ENCODE data around the gene CLRN3. TPM values are rescaled to one million over a fixed set of nuclear protein-coding genes. Genes with fewer than 3 reads are reported as not detected.
A peak's percentile ranks its signal among the peaks of the same experiment; 100 is the strongest.

The CLRN3 gene
- total RNA-seq, 1 donor from 2014 or later: not detected

DNA sequence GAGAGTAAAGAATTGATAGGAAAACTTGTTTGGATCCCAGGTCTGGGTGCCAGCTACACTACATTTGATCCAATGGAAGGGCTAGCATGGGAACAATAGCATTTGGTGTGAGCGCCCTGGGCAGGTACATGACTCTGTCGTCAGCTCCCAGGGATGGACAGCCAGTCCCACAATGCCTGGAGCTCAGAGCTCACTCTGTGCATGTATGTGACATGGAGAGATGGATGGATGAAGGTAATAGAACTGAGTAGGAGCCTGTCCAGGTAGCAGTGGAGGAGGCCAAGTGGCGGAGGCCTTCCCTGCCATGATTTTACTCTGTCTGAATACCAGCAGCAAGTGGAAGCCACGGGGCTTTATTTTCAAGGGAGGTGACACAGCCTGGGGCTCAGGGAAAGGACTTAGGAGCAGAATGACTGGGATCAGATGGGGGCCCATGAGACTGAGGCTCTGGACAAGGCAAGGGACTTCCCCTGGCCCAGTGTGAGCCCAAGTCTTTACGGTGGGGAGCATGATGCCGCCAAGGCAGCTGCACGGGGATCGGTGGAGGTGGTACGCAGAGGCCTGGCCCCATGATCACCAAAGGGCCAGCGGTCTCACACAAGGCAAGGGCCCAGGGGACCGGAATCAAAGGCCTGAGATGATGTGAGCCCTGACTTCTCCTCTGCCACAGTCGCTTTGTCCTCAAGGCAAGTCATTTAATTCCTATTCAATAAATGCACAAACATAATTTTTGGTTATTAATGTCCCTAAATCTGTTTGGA, 20.0 kb upstream of the CLRN3 start:
- intact Hi-C loops (cut with micrococcal nuclease): no loop called here
- no peaks in the 10 kb centered on the region for H3K4me1 Mint-ChIP-seq (ENCODE audit: low read depth)
- peaks cover 15% of the 10 kb centered on the region for H3K27me3 Mint-ChIP-seq (ENCODE audit: low read depth)
- H3K27ac Mint-ChIP-seq: no peak overlapping the region
- no peak overlapping the region for H3K4me3 Mint-ChIP-seq (ENCODE audit: low read depth)
- no peaks in the 10 kb centered on the region for H3K9me3 Mint-ChIP-seq
- no peak for DNase-seq (ENCODE audit: low spot score)
- no peaks in the 10 kb centered on the region for H3K36me3 Mint-ChIP-seq (ENCODE audit: low read depth)

DNA sequence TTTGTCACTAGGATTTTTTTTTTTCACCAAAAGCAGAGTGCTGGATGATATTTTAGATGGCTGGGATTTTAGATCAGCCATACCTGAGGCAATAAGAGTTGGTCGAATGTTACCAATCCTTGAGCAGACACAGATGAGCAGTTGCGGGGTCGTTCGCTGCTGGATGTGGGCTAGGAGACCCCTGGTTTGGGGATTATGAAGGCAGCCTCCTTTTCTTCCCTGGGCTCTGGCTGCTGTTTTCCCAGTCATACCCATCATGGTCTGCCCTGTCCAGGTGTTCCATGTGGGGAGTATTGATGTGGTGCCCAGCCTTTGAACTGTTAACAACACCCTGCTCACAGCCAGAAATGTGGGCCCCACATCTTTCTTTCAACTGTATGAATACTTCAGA, 19.1 kb upstream of the CLRN3 start:
- intact Hi-C loops (cut with micrococcal nuclease): no loop called here
- Mint-ChIP-seq H3K4me3 (ENCODE audit: low read depth) (no peak overlapping the region), H3K4me1 (ENCODE audit: low read depth) (no peaks in the 10 kb centered on the region), H3K36me3 (ENCODE audit: low read depth) (no peaks in the 10 kb centered on the region), H3K27me3 (ENCODE audit: low read depth) (peaks cover 15% of the 10 kb centered on the region), H3K27ac (no peak overlapping the region), H3K9me3 (no peaks in the 10 kb centered on the region)
- DNase-seq (ENCODE audit: low spot score): no peak

DNA sequence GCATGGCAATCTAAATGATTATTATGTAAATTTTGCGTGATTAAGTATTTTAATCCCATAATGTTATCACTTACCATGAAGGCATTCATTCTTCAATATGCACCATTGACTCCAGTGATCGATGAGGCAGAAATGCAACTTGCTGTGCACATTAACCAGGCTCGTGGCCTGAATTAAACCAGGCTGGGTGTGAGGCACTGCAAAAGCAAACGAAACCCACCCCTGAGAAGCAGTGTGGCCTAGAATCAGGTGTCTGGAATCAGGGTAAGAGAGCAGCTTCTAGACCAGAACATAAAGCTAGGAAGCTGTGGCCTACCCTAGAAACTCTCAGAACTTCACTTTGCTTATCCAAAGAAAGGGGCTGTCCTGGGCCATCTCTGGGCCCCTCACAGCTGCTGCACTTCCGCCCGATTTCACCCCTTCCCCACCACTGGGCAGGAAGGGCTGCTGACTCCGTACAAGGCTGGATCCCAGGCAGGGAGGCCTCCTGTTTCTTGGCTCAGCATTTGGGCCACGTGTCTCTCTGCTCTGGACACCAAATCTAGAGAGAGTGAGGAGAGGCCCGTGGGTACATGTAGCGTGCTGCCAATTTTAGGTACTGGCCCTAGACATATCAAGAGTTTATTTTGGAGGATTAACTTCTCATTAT, 18.6 kb upstream of the CLRN3 start:
- intact Hi-C loops (cut with micrococcal nuclease): no loop called here
- no peaks in the 10 kb centered on the region for H3K36me3 Mint-ChIP-seq (ENCODE audit: low read depth)
- H3K27ac Mint-ChIP-seq: no peak overlapping the region
- H3K27me3 Mint-ChIP-seq (ENCODE audit: low read depth): peaks cover 19% of the 10 kb centered on the region
- no peaks in the 10 kb centered on the region for H3K9me3 Mint-ChIP-seq
- no peak for DNase-seq (ENCODE audit: low spot score)
- H3K4me1 Mint-ChIP-seq (ENCODE audit: low read depth): no peaks in the 10 kb centered on the region
- no peak overlapping the region for H3K4me3 Mint-ChIP-seq (ENCODE audit: low read depth)

DNA sequence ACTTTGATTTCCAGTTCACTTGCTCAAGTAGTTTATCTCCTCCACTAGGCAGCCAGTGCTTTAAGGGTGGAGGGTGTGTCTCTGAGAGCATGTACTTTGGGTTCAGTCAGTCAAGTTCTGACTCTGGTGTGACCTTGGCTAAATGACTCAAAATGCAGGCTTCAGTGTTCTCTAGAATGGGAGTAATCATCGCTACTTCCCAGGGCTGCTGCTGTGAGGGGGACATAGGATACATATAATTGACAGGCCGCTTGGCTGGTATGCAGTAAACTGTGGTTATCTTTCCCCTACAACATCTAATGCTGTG, 17.7 kb upstream of the CLRN3 start:
- no peak for DNase-seq (ENCODE audit: low spot score)
- no peak overlapping the region for H3K4me3 Mint-ChIP-seq (ENCODE audit: low read depth)
- no peaks in the 10 kb centered on the region for H3K36me3 Mint-ChIP-seq (ENCODE audit: low read depth)
- intact Hi-C loops (cut with micrococcal nuclease): no loop called here
- peaks cover 25% of the 10 kb centered on the region for H3K27me3 Mint-ChIP-seq (ENCODE audit: low read depth)
- no peak overlapping the region for H3K27ac Mint-ChIP-seq
- no peaks in the 10 kb centered on the region for H3K4me1 Mint-ChIP-seq (ENCODE audit: low read depth)
- no peaks in the 10 kb centered on the region for H3K9me3 Mint-ChIP-seq

DNA sequence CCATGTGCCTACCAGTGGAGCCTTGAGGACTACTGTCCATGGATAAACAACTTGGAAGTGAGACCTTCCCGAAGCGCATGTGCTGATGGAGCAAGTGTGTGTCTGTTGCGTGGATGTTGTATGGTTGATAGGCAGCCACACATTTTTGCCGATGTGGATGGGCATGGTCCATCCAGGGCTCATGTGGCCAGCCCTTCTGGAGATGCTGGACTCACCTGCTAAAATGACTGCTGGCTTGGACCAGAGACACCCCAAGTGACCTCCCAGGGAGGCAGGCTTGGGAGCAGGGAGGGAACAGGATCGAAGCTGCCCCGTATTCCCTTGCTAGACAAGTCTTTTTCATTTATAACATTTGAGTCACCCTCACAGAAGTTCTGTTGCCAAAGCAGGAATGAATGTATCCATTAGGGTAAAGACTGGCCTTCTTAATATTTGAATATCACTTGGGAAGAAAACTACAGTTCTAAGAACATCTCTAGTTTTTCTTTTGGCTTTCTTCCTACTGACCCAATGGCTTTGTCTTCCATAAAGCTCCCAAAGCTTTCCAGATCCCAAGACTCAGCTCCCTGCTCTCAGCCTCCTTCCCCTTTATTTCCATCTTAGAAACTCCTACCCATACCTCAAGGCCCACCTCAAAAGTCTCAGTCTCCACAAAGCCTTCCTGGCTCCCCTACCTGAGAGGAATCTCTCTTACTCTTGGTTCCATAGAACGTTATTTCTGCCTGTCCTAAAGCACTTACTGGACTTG, 17.1 kb upstream of the CLRN3 start:
- Mint-ChIP-seq H3K9me3 (no peaks in the 10 kb centered on the region), H3K27ac (no peak overlapping the region), H3K36me3 (ENCODE audit: low read depth) (no peaks in the 10 kb centered on the region), H3K27me3 (ENCODE audit: low read depth) (peaks cover 29% of the 10 kb centered on the region), H3K4me1 (ENCODE audit: low read depth) (no peaks in the 10 kb centered on the region), H3K4me3 (ENCODE audit: low read depth) (no peak overlapping the region)
- intact Hi-C loops (cut with micrococcal nuclease): loop anchor here (5.0 kb wide), 1 partner anchor 82 kb away; no protein-coding TSS in a partner anchor
- no peak for DNase-seq (ENCODE audit: low spot score)

DNA sequence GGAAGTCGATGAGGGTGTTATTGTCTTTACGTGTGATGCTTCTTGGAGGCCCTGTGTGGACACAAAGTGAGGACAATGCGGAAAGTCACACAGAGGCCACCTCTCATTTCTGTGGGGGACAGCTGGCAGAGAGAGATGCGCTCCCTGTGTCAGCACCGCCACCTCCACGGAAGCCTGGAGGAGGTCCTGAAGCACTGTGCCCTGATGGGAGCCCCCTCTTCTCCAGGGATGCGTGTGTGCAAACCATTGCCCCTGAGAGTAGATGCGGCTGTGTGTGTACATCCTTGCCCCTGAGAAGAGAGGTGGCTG, 16.2 kb upstream of the CLRN3 start:
- Mint-ChIP-seq H3K27ac (no peak overlapping the region), H3K4me1 (ENCODE audit: low read depth) (no peaks in the 10 kb centered on the region), H3K9me3 (no peaks in the 10 kb centered on the region), H3K4me3 (ENCODE audit: low read depth) (no peak overlapping the region), H3K27me3 (ENCODE audit: low read depth) (peaks cover 33% of the 10 kb centered on the region), H3K36me3 (ENCODE audit: low read depth) (no peaks in the 10 kb centered on the region)
- intact Hi-C loops (cut with micrococcal nuclease): loop anchor here (5.0 kb wide), 1 partner anchor 83 kb away; no protein-coding TSS in a partner anchor
- no peak for DNase-seq (ENCODE audit: low spot score)

DNA sequence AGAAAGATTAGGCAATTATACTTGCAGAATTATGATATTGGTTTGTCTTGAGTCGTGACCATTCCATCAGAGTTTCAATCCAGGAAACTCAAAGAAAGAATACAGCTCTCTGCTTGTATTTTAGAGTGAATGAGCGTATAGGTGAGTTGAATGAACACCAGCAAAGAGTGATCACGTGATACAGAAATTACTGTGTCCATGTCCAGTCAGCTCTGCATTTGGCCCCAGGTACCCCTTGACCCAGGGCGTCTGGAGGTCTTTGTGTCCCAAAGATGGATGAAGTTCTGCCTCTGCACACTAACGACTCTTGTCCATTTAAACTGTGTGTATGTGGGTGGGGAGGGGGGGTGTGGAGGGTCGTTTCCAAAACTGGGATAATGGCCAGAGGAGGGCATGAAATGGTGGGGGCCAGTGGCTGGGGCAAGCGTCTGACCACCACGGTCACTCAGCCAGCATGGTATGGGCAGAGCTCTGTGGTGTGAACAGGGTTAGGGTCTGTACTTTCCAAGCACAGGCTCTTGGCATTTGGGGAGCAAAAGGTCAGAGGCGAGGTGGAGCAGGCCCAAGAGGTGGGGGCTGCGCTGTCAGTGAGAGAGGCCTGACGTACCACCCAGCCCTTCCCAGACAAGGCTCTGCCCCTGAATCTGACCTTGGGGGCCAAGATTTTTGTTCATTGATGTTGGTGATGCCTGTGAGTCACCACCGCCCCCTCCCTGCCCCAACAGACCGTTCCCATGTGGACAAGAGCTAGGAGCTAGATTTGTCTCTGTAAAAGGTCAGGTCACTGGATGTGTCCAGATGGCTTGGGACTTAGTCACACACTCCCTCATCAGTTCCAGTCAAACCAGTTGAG, 15.6 kb upstream of the CLRN3 start:
- Mint-ChIP-seq H3K36me3 (ENCODE audit: low read depth) (no peaks in the 10 kb centered on the region), H3K4me1 (ENCODE audit: low read depth) (no peaks in the 10 kb centered on the region), H3K27me3 (ENCODE audit: low read depth) (peaks cover 36% of the 10 kb centered on the region), H3K4me3 (ENCODE audit: low read depth) (no peak overlapping the region), H3K27ac (no peak overlapping the region), H3K9me3 (no peaks in the 10 kb centered on the region)
- no peak for DNase-seq (ENCODE audit: low spot score)
- intact Hi-C loops (cut with micrococcal nuclease): loop anchor here (5.0 kb wide), 1 partner anchor 84 kb away; no protein-coding TSS in a partner anchor

DNA sequence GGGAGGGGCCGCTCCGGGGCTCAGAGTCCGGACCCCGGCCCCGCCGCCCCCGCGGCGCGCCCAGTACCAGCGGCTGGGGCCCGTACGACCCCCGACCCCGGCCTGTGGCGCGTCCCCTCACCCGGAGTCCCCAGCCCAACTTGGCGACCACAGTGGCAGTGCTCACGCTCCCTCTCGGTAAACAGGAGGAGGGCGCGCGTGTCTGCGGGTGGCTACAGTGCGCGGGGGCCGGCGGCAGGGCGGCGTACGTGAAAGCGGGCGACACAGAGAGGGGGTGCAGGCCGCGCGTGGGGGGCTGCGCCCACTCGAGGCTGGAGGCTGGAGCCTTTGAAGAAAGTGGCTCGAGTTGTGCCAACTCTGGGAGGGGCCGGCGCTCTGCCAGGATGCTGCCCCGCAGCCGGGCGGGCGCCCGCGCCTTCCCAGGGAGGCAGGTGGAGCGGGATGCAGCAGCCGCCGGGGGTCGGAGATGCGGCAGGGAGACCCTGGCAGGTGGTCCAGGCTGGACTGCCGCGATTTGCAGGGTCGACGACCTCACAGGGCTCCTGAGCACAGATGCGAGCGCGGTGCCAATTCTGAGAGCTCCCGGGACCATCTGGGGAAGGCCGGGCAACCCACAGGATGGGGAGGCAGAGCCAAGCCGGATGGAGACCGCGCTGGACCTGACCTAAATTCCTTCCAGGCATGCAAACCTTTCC, 14.8 kb upstream of the CLRN3 start:
- no peaks in the 10 kb centered on the region for H3K9me3 Mint-ChIP-seq
- no peak for DNase-seq (ENCODE audit: low spot score)
- H3K4me3 Mint-ChIP-seq (ENCODE audit: low read depth): no peak overlapping the region
- H3K36me3 Mint-ChIP-seq (ENCODE audit: low read depth): no peaks in the 10 kb centered on the region
- intact Hi-C loops (cut with micrococcal nuclease): loop anchor here (1.0 to 5.0 kb wide), 2 partner anchors 85 to 104 kb away; no protein-coding TSS in a partner anchor
- H3K4me1 Mint-ChIP-seq (ENCODE audit: low read depth): no peaks in the 10 kb centered on the region
- peaks cover 40% of the 10 kb centered on the region for H3K27me3 Mint-ChIP-seq (ENCODE audit: low read depth)
- no peak overlapping the region for H3K27ac Mint-ChIP-seq

DNA sequence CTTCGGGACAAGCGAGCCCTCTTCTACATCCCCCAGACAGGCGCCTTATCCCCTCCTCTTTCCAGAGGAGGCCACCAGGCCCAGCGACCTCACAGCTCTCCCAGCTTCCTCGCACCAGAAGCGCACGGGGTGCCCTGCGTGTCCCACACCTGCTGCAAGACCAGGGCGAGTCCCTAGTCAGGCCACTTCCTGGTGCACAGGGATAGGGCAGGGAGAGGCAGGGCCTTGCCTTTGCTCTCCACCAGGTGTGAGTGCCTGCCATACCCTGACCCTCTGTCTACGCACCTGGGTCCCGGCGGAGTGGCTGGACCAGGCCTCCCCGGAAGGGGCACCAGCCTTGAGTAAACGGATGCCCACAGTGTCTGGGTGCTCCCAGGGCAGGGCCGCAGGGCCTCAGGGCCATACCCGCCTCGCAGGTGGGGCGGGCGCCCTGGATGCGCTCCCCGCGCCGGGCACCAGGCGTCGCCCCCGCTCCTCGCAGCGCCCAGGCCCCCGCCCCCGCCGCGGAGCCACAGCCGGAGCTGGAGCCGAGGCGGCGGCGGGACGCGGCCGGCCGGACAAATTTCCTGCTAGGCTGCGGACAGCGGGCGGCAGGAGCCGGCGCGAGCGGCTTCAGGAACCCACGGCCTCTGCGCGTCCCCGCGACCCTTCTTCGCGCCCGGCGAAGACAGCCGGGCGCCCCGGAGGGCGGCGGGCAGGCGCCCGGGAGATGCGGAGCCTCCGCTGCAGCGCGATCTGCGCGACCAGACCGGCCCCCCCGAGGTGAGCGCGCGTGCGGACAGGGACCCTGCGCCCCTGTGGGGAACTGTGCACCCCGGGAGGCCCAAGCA, 14.0 kb upstream of the CLRN3 start, which contains the start of gene PTPRE:
TSS of gene PTPRE (plus strand) at position 556 of the 830 bp plus-strand sequence. CDS start 133,779 bp downstream, outside the sequence.
- Mint-ChIP-seq H3K27ac (no peak within 1 kb of the TSS), H3K4me1 (ENCODE audit: low read depth) (no peaks in the 10 kb centered on the region), H3K4me3 (ENCODE audit: low read depth) (no peak within 1 kb of the TSS), H3K27me3 (ENCODE audit: low read depth) (peaks cover 40% of the 10 kb centered on the region), H3K9me3 (no peaks in the 10 kb centered on the region), H3K36me3 (ENCODE audit: low read depth) (no peaks in the 10 kb centered on the region)
- peak; percentile 48 for DNase-seq (ENCODE audit: low spot score)
- intact Hi-C loops (cut with micrococcal nuclease): loop anchor here (1.0 to 5.0 kb wide), 3 partner anchors 86 to 163 kb away; no protein-coding TSS in a partner anchor

DNA sequence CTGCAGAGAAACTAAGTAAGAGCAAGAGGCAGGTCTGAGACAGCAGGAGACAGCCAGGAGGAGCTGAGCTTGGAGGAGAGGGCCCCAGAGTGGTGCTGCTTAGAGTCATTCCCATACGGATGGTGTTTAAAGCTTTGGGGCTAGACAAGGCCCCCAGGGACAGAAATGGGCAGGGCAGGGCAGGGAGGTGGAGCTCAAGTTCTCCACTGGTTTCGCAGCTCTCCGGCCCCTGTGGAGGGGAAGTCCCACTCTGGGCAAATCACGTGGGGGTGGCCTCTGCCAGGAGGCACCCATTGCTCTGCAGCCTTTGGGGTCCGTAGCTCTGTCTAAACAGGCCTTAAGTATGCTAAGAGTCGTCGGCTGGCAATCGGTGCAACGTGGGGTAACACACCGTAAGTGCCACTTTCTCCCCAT, 13.1 kb upstream of the CLRN3 start:
- no peak for DNase-seq (ENCODE audit: low spot score)
- Mint-ChIP-seq H3K4me3 (ENCODE audit: low read depth) (no peak overlapping the region), H3K27me3 (ENCODE audit: low read depth) (peaks cover 40% of the 10 kb centered on the region), H3K27ac (no peak overlapping the region), H3K4me1 (ENCODE audit: low read depth) (no peaks in the 10 kb centered on the region), H3K9me3 (no peaks in the 10 kb centered on the region), H3K36me3 (ENCODE audit: low read depth) (no peaks in the 10 kb centered on the region)
- intact Hi-C loops (cut with micrococcal nuclease): loop anchor here (1.0 to 5.0 kb wide), 2 partner anchors 86 to 163 kb away; no protein-coding TSS in a partner anchor
